Epithelial cell of esophagus (primary cell): ENCODE data around the gene SLC26A9.

Experiments used
- DNase-seq: peaks from one replicate; pipeline ENCODE4 v3.0.0; 2010; ENCODE audit warnings: low read depth
- H3K4me3 ChIP-seq: 2 replicates; pipeline ENCODE4 v1.5.1; 2011; ENCODE audit warnings: mild to moderate bottlenecking, low read length, control low read depth
- TF ChIP-seq, protein P1 (sequence below): IDR thresholded peaks from 2 replicates; pipeline ENCODE4 v1.5.1; 2011; ENCODE audit warnings: low read depth, mild to moderate bottlenecking, low read length, control low read depth, inconsistent platforms; ENCODE audit not compliant: insufficient read depth; ENCODE audit errors: missing control alignments

SLC26A9 gene

DNA sequence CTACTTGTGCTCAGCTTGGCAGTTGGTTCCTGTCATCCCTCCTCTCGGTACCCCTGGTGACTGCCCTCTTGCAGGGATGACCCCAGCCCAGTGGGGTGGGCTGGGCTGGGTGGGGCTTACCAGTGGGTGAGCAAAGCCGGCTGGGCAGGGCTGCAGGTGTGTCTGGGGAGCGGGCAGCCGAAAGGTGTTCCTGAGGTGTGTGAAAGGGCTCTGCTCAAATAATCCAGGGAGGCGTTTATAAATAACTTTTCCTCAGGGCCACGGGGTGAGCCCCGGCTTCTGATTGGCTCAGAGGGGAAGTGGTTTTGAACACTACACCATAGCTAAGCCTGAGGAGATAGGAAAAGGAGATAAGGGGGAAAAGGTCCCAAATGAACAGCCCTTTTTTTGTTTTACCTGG is at the start of gene SLC26A9:
SLC26A9 (minus strand) TSS at position 212 of the 400 bp plus-strand sequence. CDS start 7,636 bp downstream, outside the sequence.
- DNase-seq = no peak
- TF ChIP-seq, protein P1, sequence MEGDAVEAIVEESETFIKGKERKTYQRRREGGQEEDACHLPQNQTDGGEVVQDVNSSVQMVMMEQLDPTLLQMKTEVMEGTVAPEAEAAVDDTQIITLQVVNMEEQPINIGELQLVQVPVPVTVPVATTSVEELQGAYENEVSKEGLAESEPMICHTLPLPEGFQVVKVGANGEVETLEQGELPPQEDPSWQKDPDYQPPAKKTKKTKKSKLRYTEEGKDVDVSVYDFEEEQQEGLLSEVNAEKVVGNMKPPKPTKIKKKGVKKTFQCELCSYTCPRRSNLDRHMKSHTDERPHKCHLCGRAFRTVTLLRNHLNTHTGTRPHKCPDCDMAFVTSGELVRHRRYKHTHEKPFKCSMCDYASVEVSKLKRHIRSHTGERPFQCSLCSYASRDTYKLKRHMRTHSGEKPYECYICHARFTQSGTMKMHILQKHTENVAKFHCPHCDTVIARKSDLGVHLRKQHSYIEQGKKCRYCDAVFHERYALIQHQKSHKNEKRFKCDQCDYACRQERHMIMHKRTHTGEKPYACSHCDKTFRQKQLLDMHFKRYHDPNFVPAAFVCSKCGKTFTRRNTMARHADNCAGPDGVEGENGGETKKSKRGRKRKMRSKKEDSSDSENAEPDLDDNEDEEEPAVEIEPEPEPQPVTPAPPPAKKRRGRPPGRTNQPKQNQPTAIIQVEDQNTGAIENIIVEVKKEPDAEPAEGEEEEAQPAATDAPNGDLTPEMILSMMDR = no peak
- no peak within 1 kb of the TSS for H3K4me3 ChIP-seq

DNA sequence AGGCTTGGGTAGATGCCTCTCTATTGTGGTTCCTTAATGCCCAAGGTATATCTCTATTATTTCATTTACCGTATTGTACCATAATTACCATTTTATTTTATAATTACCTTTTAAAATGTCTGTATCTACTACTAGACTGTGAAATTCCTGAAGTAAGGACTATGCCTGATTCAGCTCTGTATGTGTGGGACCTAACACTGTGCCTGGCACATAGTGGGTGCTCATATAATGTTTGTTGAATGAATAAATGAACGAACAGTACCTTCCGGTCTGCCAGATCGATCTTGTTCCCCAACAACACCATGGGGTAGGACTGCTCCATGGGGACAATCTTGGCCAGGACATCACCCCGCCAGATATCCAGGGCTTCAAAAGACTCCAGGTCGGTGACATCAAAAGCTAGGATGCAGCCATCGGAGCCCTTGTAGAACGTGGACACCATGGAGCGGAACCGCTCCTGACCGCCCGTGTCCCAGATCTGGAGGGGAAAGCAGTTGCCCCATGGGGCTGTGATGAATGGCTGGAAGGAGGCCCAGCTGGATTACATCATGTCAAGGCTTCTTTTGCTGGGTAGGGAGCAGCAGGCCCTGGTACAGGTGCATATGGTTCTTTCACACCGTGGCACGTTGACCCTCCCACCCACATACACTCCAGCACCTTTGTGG is 49.1 kb upstream of the SLC26A9 start:
- DNase-seq = no peak
- TF ChIP-seq, protein P1 = no peak
- no peak overlapping the region for H3K4me3 ChIP-seq

DNA sequence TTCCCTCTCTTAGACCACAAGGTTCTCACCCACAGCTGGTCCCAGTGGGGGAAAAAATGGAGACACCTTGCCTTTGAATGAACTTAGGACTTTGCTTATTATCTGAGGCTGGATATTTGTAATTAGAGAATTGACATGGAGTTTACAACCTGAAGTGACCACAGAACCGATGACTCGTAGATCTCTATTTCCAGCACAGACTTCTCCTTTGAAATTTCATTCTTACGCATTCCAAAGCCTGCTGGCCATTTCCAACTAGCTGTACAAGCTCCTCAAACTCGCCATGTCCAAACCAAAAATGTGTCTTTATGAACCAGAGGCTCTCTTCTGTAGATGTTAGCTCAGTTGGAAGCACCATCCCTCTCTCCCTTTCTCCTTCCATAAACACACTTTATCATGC is 48.0 kb upstream of the SLC26A9 start:
- TF ChIP-seq, protein P1 = no peak
- no peak overlapping the region for H3K4me3 ChIP-seq
- DNase-seq = no peak

- H3K4me3 ChIP-seq = no peak overlapping the region
- TF ChIP-seq, protein P1 = no peak
- no peak for DNase-seq
Observed at GRCh38 chr1:205990226-205990625, 47.0 kb upstream of the SLC26A9 start.

DNA sequence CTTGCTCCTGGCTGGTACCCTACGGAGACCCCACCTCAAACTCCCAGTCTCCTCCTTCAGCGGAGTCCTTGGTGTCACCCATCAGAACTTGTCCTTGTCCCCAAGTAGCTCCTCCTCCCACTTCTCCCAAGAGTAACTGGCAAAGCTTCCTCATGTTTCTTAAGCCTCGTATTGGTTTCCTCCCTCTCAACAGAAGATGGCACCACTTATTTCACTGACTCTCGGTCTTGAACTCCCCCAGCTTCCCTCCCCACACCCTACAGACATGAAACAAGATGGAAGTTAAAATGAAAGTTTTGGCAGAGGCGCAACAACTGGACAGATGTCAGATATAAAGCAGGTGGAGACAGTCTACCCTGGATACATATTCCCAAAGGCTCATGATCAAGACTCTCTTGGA is 46.5 kb upstream of the SLC26A9 start:
- H3K4me3 ChIP-seq = no peak overlapping the region
- TF ChIP-seq, protein P1 = no peak
- DNase-seq = no peak

DNA sequence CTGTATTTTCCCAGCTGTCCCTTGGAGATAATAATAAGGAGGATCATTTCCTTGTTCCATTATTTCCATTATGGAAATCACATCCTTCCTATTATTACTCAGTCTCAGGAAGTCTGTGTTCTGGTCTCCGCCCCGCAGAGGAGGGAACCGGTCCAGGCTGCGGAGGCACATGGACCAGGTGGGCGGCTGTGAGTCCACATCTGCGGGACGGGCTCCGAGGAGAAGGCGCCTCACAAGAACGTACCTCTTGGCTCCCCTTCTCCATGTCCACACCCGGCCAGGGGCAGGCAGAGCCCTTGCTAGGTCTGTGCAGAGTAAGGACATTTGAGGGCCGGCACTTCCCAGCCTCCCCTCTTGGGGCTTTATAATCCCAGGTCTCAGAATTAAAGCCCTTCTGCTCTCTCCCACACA is 45.3 kb upstream of the SLC26A9 start:
- TF ChIP-seq, protein P1 = no peak
- no peak for DNase-seq
- no peak overlapping the region for H3K4me3 ChIP-seq

- TF ChIP-seq, protein P1 = no peak
- H3K4me3 ChIP-seq = no peak overlapping the region
- no peak for DNase-seq
Observed at GRCh38 chr1:205986861-205987260, 43.6 kb upstream of the SLC26A9 start.
